Gastroesophageal sphincter (tissue), 3 donors: ENCODE measurements around the gene NRIP2.

Experiments used
- CTCF ChIP-seq, 4 experiments: fragments of 200-600 bp in 2 of 4; fragments of 450-650 bp in 2 of 4; sonication (generic) in 1 of 4; IDR thresholded peaks; one replicate each; pipeline ENCODE4 v1.5.1; 2017 to 2019; ENCODE audit warnings: antibody characterized with exemption in 4 of 4, mild to moderate bottlenecking in 2 of 4, moderate library complexity in 2 of 4
- EP300 ChIP-seq: sonication (generic); formaldehyde crosslinking; IDR thresholded peaks from one replicate; pipeline ENCODE4 v1.6.1; 2017; ENCODE audit warnings: antibody characterized with exemption, mild to moderate bottlenecking
- POLR2A ChIP-seq, 2 donors: fragments of 450-650 bp; IDR thresholded peaks; one replicate each; pipeline ENCODE4 v1.6.1; 2017; ENCODE audit warnings: antibody characterized with exemption in 2 of 2, mild to moderate bottlenecking in 2 of 2, moderate library complexity in 1 of 2
- POLR2AphosphoS5 ChIP-seq: sonication (generic); formaldehyde crosslinking; IDR thresholded peaks from one replicate; pipeline ENCODE4 v1.6.1; 2017; ENCODE audit warnings: antibody characterized with exemption

DNA sequence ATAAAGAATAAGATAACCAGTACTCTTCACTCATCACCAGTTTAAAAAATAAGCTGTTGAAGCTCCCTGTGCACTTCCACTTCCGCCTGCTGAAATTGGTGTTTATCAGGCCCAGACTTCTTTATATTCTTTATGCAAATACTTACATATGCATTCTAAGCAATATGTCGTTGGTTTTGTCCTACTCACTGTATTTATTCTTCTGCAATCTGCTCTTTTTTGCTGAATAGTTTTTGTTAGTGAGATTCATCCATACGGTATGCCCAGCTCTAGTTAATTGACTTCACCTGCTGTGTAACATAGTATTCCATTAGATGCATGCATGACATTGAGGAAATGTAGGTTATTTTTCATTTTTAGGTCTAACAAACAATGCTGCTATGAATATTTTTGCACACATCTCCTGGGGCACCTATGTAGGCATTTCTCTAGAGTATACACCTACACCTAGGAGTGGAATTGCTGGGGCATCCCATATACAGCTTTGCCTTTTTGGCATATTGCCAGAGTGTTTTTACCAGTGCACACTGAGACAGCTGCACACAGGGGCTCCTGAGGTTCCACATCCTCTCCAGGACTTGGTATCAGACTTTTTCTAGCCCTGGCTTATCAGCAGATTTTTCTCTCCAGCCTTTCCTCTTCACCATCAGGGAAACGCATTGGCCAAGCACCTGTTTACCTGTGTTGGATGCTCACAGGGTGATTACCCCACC is 1.0 kb upstream of the NRIP2 start:
- TF ChIP-seq CTCF (IDR thresholded peaks at IDR 0.05) (no peak), POLR2AphosphoS5 (no peak), POLR2A (IDR thresholded peaks at IDR 0.05) (no peak), EP300 (no peak)
